HCT116 (cell line): ENCODE measurements around the gene CBLB. TPM values are rescaled to one million over a fixed set of nuclear protein-coding genes. Genes with fewer than 3 reads are reported as not detected.

Experiments used
- ATAC-seq: fragments of 200-7000 bp; cut with Tn5 transposase; 2 replicates; pipeline ENCODE4 v1.9.1; 2020; ENCODE audit warnings: mild to moderate bottlenecking, moderate library complexity
- BruUV-seq: library from RNA; stranded (reverse); fragments of 400-500 nt; replicated peaks from 2 replicates; lab custom pipeline; 2021; lab: Mats Ljungman, UMichigan
- CTCF ChIA-PET: fragments of 300-600 bp; sonication (Branson Sonifier 250); formaldehyde crosslinking; loops from one replicate; lab custom pipeline; 2021; ENCODE audit warnings: antibody characterized with exemption; lab: Charles Lee
- POLR2A ChIA-PET: fragments of 300-600, 350-600 bp; sonication (Branson Sonifier 250); formaldehyde crosslinking; loops from one replicate; lab custom pipeline; 2021; ENCODE audit warnings: antibody characterized with exemption; lab: Charles Lee
- RAD21 ChIA-PET, 2 experiments: fragments of 300-600 bp; sonication (Branson Sonifier 250); formaldehyde crosslinking; loops; one replicate each; lab custom pipeline; 2023; ENCODE audit warnings: low total read pairs in 2 of 2; ENCODE audit not compliant: uncharacterized antibody in 2 of 2, unreplicated experiment in 2 of 2, low non-redundant PET in 1 of 2; lab: Charles Lee
- DNase-seq: peaks from one replicate; pipeline ENCODE4 v3.0.0-alpha.2; 2010; ENCODE audit warnings: low read depth, low spot score
- H2AFZ ChIP-seq: fragments of 200-600 bp; shearing (Covaris generic), sonication (generic); 2 replicates; pipeline ENCODE4 v1.6.1; 2017; ENCODE audit warnings: low read depth, mixed run types, mixed read lengths, antibody characterized with exemption, low read length; ENCODE audit not compliant: poor library complexity, severe bottlenecking
- H3K27ac ChIP-seq: 2 replicates; pipeline ENCODE4 v1.5.1; 2012; ENCODE audit warnings: low read depth, low read length
- H3K27me3 ChIP-seq: fragments of 200-600 bp; sonication (generic); 2 replicates; pipeline ENCODE4 v1.6.1; 2016; ENCODE audit warnings: mixed run types, low read length, mixed read lengths; ENCODE audit not compliant: insufficient read depth
- H3K36me3 ChIP-seq, 2 experiments: fragments of 200-500 bp in 1 of 2; fragments of 200-600 bp in 1 of 2; sonication (Bioruptor generic) in 1 of 2; sonication (generic) in 1 of 2; 2 replicates each; pipeline versions ENCODE4 v1.5.1 to v1.6.1; 2014 to 2016; ENCODE audit warnings: low read length in 2 of 2, inconsistent platforms in 1 of 2, mixed read lengths in 1 of 2, mixed run types in 1 of 2; ENCODE audit not compliant: insufficient read depth in 2 of 2, control insufficient read depth in 1 of 2
- H3K4me1 ChIP-seq, 2 experiments: fragments of 200-600 bp in 1 of 2; sonication (generic) in 1 of 2; 2 replicates each; pipeline versions ENCODE4 v1.5.1 to v1.6.1; 2012 to 2017; ENCODE audit warnings: low read length in 2 of 2, inconsistent platforms in 1 of 2, mild to moderate bottlenecking in 1 of 2, mixed read lengths in 1 of 2, mixed run types in 1 of 2, moderate library complexity in 1 of 2; ENCODE audit not compliant: insufficient read depth in 2 of 2, control insufficient read depth in 1 of 2
- H3K4me2 ChIP-seq: fragments of 200-600 bp; sonication (generic); 2 replicates; pipeline ENCODE4 v1.6.1; 2017; ENCODE audit warnings: mixed run types, low read length, mixed read lengths
- H3K4me3 ChIP-seq, 2 experiments: fragments of 200-600 bp in 1 of 2; sonication (generic) in 1 of 2; replicated peaks in 1 of 2; 2 replicates each; pipeline ENCODE4 v1.5.1; 2011 to 2016; ENCODE audit warnings: low read length in 2 of 2, control low read depth in 1 of 2, low read depth in 1 of 2, mild to moderate bottlenecking in 1 of 2, mixed read lengths in 1 of 2, mixed run types in 1 of 2
- H3K79me2 ChIP-seq: fragments of 200-600 bp; sonication (generic); 2 replicates; pipeline ENCODE4 v1.6.1; 2017; ENCODE audit warnings: mild to moderate bottlenecking, mixed run types, low read length, moderate library complexity, mixed read lengths; ENCODE audit not compliant: insufficient read depth
- H3K9ac ChIP-seq: fragments of 200-600 bp; sonication (generic); 2 replicates; pipeline ENCODE4 v1.6.1; 2016; ENCODE audit warnings: low read length, mixed read lengths
- H3K9me2 ChIP-seq: fragments of 200-600 bp; sonication (generic), shearing (Covaris generic); 2 replicates; pipeline ENCODE4 v1.6.1; 2017; ENCODE audit warnings: mixed run types, mild to moderate bottlenecking, moderate library complexity; ENCODE audit not compliant: insufficient read depth
- H3K9me3 ChIP-seq, 2 experiments: fragments of 200-500 bp in 1 of 2; fragments of 200-600 bp in 1 of 2; sonication (Bioruptor generic) in 1 of 2; sonication (generic) in 1 of 2; 2 replicates each; pipeline ENCODE4 v1.6.1; 2014 to 2017; ENCODE audit warnings: low read length in 2 of 2, mixed read lengths in 2 of 2, inconsistent platforms in 1 of 2, low read depth in 1 of 2, mild to moderate bottlenecking in 1 of 2, mixed run types in 1 of 2, moderate library complexity in 1 of 2; ENCODE audit not compliant: control insufficient read depth in 1 of 2, insufficient read depth in 1 of 2
- H4K20me1 ChIP-seq: fragments of 200-600 bp; sonication (generic), shearing (Covaris generic); 2 replicates; pipeline ENCODE4 v1.6.1; 2017; ENCODE audit warnings: mixed run types, mild to moderate bottlenecking, moderate library complexity; ENCODE audit not compliant: insufficient read depth
- CBX3 ChIP-seq: IDR thresholded peaks from 2 replicates; pipeline ENCODE4 v1.6.1; 2012; ENCODE audit warnings: low read depth
- CEBPB ChIP-seq: IDR thresholded peaks from 2 replicates; pipeline ENCODE4 v1.6.1; 2012; ENCODE audit warnings: low read depth
- EGR1 ChIP-seq: IDR thresholded peaks from 2 replicates; pipeline ENCODE4 v1.6.1; 2012; ENCODE audit warnings: low read depth
- ELF1 ChIP-seq: IDR thresholded peaks from 2 replicates; pipeline ENCODE4 v1.6.1; 2012; ENCODE audit warnings: low read depth, borderline replicate concordance
- EZH2 ChIP-seq: fragments of 200-600 bp; sonication (generic); IDR thresholded peaks from 2 replicates; pipeline ENCODE4 v1.6.1; 2017; ENCODE audit warnings: antibody characterized with exemption, mixed run types
- POLR2A ChIP-seq: IDR thresholded peaks from 2 replicates; pipeline ENCODE4 v1.7.0; 2011; ENCODE audit warnings: borderline replicate concordance; ENCODE audit not compliant: insufficient read depth, insufficient read length; ENCODE audit errors: extremely low read depth
- SIN3A ChIP-seq: IDR thresholded peaks from 2 replicates; pipeline ENCODE4 v1.6.1; 2012; ENCODE audit warnings: low read depth
- SRF ChIP-seq: IDR thresholded peaks from 2 replicates; pipeline ENCODE4 v1.6.1; 2012; ENCODE audit warnings: low read depth
- YY1 ChIP-seq: IDR thresholded peaks from 2 replicates; pipeline ENCODE4 v1.6.1; 2011; ENCODE audit warnings: low read length, low read depth, moderate library complexity, mild to moderate bottlenecking; ENCODE audit not compliant: insufficient replicate concordance; ENCODE audit errors: extremely low read depth
- ZFX ChIP-seq: fragments of 450-650 bp; IDR thresholded peaks from 2 replicates; pipeline ENCODE4 v1.6.1; 2017
- intact Hi-C: fragments of 100-400 bp; cut with micrococcal nuclease; formaldehyde crosslinking; loops from 2 replicates; pipeline ENCODE4 v1.10.0; 2022
- total RNA-seq: library from RNA; stranded (reverse); gene quantifications from one replicate; pipeline ENCODE4 v1.2.1, GENCODE V29; 2021; ENCODE audit not compliant: unreplicated experiment
- TF ChIP-seq, protein P1 (sequence below): IDR thresholded peaks from 2 replicates; pipeline ENCODE4 v1.6.1; 2012
- TF ChIP-seq, protein P2 (sequence below): IDR thresholded peaks from 2 replicates; pipeline ENCODE4 v1.6.1; 2012; ENCODE audit warnings: low read depth
- TF ChIP-seq, protein P3 (sequence below): IDR thresholded peaks from 2 replicates; pipeline ENCODE4 v1.6.1; 2011; ENCODE audit warnings: mild to moderate bottlenecking, low read length, moderate library complexity; ENCODE audit not compliant: insufficient replicate concordance; ENCODE audit errors: extremely low read depth
- TF ChIP-seq, protein P4 (sequence below): IDR thresholded peaks from 2 replicates; pipeline ENCODE4 v1.6.1; 2012

The CBLB gene
- total RNA-seq, 1 experiment from 2014 or later = 10.4 TPM

DNA sequence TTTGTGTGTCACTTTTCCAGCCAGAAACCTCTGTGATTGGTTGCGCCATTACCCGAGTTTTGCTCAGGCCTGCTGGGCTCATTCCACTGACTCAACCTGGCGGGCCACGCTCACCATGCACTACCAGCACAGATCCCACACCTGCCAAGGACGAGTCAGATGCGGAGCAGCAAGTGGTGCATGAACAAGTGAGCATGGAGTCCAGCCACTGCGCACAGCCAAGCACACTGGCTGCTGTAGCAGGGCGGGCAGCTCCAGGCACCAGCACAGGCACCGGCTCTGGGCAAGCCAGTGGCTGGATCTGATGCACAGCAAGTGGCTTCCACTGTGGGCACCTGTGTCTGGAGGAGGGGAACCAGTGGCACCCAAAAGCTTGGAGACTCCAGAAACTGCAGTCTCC is 110.4 kb downstream of the CBLB start:
- Histone ChIP-seq H3K9me2 (no peaks in the 10 kb centered on the region), H3K9me3 (peaks cover 0 to 11% of the 10 kb centered on the region in 2 experiments; a peak in 2 of 4 replicates), H3K4me2 (no peak overlapping the region), H3K4me1 (no peaks in the 10 kb centered on the region), H3K36me3 (no peaks in the 10 kb centered on the region), H3K27me3 (no peaks in the 10 kb centered on the region), H3K27ac (no peak overlapping the region), H3K79me2 (no peaks in the 10 kb centered on the region), H3K9ac (no peak overlapping the region), H3K4me3 (no peak overlapping the region), H2AFZ (no peak overlapping the region), H4K20me1 (no peaks in the 10 kb centered on the region)
- RAD21 ChIA-PET = no interaction called here
- intact Hi-C loops = no loop called here
- CTCF ChIA-PET = no interaction called here
- no peak for TF ChIP-seq POLR2A
- TF ChIP-seq CBX3 = no peak
- TF ChIP-seq, protein P1, sequence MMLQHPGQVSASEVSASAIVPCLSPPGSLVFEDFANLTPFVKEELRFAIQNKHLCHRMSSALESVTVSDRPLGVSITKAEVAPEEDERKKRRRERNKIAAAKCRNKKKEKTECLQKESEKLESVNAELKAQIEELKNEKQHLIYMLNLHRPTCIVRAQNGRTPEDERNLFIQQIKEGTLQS = no peak
- no peak for TF ChIP-seq YY1
- no peak for TF ChIP-seq SIN3A
- POLR2A ChIA-PET = no interaction called here
- no peak for DNase-seq
- no TSS peak for BruUV-seq
- no peak for ATAC-seq

DNA sequence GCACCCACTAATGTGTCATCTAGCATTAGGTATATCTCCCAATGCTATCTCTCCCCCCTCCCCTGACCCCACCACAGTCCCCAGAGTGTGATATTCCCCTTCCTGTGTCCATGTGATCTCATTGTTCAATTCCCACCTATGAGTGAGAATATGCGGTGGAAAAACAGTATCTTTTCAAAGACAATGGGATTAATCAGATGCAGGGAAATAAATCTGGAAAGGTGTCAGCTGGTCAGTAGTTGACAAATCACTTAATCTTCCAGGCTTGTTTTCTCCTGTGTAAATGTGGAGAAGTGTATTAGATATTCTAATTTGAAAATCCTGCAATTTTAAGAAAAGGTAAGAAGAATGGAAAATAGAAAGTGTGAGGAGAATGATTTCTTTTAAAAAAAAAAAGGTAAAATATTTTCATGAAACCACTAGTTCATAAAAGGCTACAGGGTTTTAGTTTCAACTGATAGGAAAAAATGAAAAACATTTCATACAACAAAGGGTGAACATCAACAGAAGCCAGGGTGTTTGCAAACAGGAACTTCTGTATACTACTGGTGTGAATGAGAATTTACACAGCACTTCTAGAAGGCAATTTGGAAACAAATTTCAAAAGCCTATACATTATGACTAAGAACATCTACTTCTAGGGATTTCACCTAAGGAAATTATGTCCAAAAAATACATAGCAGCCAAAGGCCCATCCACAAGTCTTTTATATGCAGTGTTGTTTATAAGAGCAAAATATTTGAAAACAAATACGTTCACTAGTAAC is 113.5 kb downstream of the CBLB start:
- Histone ChIP-seq H2AFZ (no peak overlapping the region), H3K4me1 (no peaks in the 10 kb centered on the region), H3K27me3 (no peaks in the 10 kb centered on the region), H3K9me3 (peaks cover 0 to 11% of the 10 kb centered on the region in 2 experiments; a peak in 2 of 4 replicates), H3K9ac (no peak overlapping the region), H3K79me2 (no peaks in the 10 kb centered on the region), H3K4me2 (no peak overlapping the region), H3K36me3 (no peaks in the 10 kb centered on the region), H4K20me1 (no peaks in the 10 kb centered on the region), H3K4me3 (no peak overlapping the region), H3K27ac (no peak overlapping the region), H3K9me2 (no peaks in the 10 kb centered on the region)
- no peak for ATAC-seq
- ChIA-PET CTCF (no interaction called here), RAD21 (no interaction called here), POLR2A (no interaction called here)
- no TSS peak for BruUV-seq
- intact Hi-C loops = no loop called here
- DNase-seq = no peak
- TF ChIP-seq, protein P2, sequence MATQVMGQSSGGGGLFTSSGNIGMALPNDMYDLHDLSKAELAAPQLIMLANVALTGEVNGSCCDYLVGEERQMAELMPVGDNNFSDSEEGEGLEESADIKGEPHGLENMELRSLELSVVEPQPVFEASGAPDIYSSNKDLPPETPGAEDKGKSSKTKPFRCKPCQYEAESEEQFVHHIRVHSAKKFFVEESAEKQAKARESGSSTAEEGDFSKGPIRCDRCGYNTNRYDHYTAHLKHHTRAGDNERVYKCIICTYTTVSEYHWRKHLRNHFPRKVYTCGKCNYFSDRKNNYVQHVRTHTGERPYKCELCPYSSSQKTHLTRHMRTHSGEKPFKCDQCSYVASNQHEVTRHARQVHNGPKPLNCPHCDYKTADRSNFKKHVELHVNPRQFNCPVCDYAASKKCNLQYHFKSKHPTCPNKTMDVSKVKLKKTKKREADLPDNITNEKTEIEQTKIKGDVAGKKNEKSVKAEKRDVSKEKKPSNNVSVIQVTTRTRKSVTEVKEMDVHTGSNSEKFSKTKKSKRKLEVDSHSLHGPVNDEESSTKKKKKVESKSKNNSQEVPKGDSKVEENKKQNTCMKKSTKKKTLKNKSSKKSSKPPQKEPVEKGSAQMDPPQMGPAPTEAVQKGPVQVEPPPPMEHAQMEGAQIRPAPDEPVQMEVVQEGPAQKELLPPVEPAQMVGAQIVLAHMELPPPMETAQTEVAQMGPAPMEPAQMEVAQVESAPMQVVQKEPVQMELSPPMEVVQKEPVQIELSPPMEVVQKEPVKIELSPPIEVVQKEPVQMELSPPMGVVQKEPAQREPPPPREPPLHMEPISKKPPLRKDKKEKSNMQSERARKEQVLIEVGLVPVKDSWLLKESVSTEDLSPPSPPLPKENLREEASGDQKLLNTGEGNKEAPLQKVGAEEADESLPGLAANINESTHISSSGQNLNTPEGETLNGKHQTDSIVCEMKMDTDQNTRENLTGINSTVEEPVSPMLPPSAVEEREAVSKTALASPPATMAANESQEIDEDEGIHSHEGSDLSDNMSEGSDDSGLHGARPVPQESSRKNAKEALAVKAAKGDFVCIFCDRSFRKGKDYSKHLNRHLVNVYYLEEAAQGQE = no peak
- TF ChIP-seq ELF1 (no peak), ZFX (no peak), EGR1 (no peak), SIN3A (no peak), POLR2A (no peak), EZH2 (no peak), SRF (no peak), CEBPB (no peak)
- TF ChIP-seq, protein P3, sequence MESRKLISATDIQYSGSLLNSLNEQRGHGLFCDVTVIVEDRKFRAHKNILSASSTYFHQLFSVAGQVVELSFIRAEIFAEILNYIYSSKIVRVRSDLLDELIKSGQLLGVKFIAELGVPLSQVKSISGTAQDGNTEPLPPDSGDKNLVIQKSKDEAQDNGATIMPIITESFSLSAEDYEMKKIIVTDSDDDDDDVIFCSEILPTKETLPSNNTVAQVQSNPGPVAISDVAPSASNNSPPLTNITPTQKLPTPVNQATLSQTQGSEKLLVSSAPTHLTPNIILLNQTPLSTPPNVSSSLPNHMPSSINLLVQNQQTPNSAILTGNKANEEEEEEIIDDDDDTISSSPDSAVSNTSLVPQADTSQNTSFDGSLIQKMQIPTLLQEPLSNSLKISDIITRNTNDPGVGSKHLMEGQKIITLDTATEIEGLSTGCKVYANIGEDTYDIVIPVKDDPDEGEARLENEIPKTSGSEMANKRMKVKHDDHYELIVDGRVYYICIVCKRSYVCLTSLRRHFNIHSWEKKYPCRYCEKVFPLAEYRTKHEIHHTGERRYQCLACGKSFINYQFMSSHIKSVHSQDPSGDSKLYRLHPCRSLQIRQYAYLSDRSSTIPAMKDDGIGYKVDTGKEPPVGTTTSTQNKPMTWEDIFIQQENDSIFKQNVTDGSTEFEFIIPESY = no peak
- TF ChIP-seq, protein P1 = no peak
- TF ChIP-seq, protein P4, sequence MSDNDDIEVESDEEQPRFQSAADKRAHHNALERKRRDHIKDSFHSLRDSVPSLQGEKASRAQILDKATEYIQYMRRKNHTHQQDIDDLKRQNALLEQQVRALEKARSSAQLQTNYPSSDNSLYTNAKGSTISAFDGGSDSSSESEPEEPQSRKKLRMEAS = no peak
